Adrenal gland (tissue), 12 donors: ENCODE data around the gene DCPS. TPM values are rescaled to one million over a fixed set of nuclear protein-coding genes. Genes with fewer than 3 reads are reported as not detected.

ENCODE experiments used
- DNase-seq, 7 donors: peaks; one replicate each; pipeline ENCODE4 v3.0.0-alpha.2; 2019 to 2020
- H3K27ac ChIP-seq, 5 donors: fragments of 200-600 bp; sonication (generic) in 4 of 5; 1 replicate in 3 of 5; 2 replicates in 2 of 5; pipeline versions ENCODE4 v1.5.1 to v1.8.0; 2016 to 2020; ENCODE audit warnings: mild to moderate bottlenecking in 1 of 5
- H3K27me3 ChIP-seq: fragments of 200-600 bp; 2 replicates; pipeline ENCODE4 v1.8.0; 2021
- H3K36me3 ChIP-seq, 2 donors: fragments of 200-600 bp; replicated peaks in 1 of 2; 1 replicate in 1 of 2; 2 replicates in 1 of 2; pipeline versions ENCODE4 v1.5.1 to v1.8.0; 2018 to 2022
- H3K4me1 ChIP-seq, 2 donors: fragments of 200-600 bp; replicated peaks in 1 of 2; 1 replicate in 1 of 2; 2 replicates in 1 of 2; pipeline versions ENCODE4 v1.5.1 to v1.8.0; 2018 to 2021
- H3K4me3 ChIP-seq, 4 donors: fragments of 200-600 bp; sonication (generic) in 3 of 4; one replicate each; pipeline ENCODE4 v1.5.1; 2016 to 2018
- H3K9me3 ChIP-seq, 3 donors: fragments of 200-600 bp; sonication (generic) in 1 of 3; replicated peaks in 1 of 3; 1 replicate in 2 of 3; 2 replicates in 1 of 3; pipeline versions ENCODE4 v1.5.1 to v1.8.0; 2016 to 2021
- POLR2A ChIP-seq, 2 donors: fragments of 450-650 bp; IDR thresholded peaks; one replicate each; pipeline ENCODE4 v1.6.1; 2017; ENCODE audit warnings: antibody characterized with exemption in 2 of 2, mild to moderate bottlenecking in 2 of 2, moderate library complexity in 1 of 2
- WGBS, 4 donors: extraction: QIAGEN DNeasy Blood & Tissue Kit in 2 of 4; methylation state at CpG; one replicate each; pipeline versions ENCODE4 v1.1.5 to v1.1.7; 2013 to 2017; 5-methylcytosine and 5-hydroxymethylcytosine counted together
- intact Hi-C, 2 donors: fragments of 100-400 bp; cut with DNase I; formaldehyde crosslinking; loops; one replicate each; pipeline versions ENCODE4 v1.14.1 to v1.15.0; 2022 to 2023
- polyA plus RNA-seq, 3 donors: library from polyadenylated mRNA; stranded (reverse); fragments of 200-250 nt in 2 of 3; fragments of 350-450 nt in 1 of 3; fragmentation: Illumina TruSeq in 1 of 3; extraction: RNeasy Lipid Tissue Mini Kit (QIAGEN cat#74804) in 1 of 3; gene quantifications; one replicate each; pipeline ENCODE4 v1.2.3, GENCODE V29; 2013 to 2014
- total RNA-seq, 9 donors: library from RNA; depleted of rRNA in 4 of 9; stranded (reverse); fragments of >200 nt in 4 of 9; fragments of 120-200 nt in 1 of 9; fragmentation: NEBNext Ultra II Directional in 1 of 9; extraction: Animal tissue kit (Norgen Biotek cat#: 25700) in 1 of 9; gene quantifications; one replicate each; pipeline versions ENCODE4 v1.1.0 to v1.2.4, GENCODE V29; 2013 to 2023
- TF ChIP-seq, protein P1 (sequence below), 6 experiments: fragments of 450-650 bp in 4 of 6; fragments of 200-600 bp in 2 of 6; sonication (generic) in 1 of 6; IDR thresholded peaks; 1 replicate in 5 of 6; 2 replicates in 1 of 6; pipeline versions ENCODE4 v1.5.1 to v1.8.0; 2016 to 2021; ENCODE audit warnings: antibody characterized with exemption in 6 of 6, mild to moderate bottlenecking in 2 of 6, moderate library complexity in 1 of 6
- donor health status: healthy with polysubstance abuse.
- donor health status: Bipolar disorder and iron deficiency.
- donor health status: DM: yes; HTN: yes; CAD: no.
- donor health status: DM: no; HTN: no; CAD: no.
- donor health status: DM: no; HTN: no; CAD: no.
- donor health status: DM: yes; HTN: yes; CAD: no.

The DCPS gene
- total and polyA plus RNA-seq, 12 donors: 8.3 to 45.5 (median 18.9) TPM

DNA sequence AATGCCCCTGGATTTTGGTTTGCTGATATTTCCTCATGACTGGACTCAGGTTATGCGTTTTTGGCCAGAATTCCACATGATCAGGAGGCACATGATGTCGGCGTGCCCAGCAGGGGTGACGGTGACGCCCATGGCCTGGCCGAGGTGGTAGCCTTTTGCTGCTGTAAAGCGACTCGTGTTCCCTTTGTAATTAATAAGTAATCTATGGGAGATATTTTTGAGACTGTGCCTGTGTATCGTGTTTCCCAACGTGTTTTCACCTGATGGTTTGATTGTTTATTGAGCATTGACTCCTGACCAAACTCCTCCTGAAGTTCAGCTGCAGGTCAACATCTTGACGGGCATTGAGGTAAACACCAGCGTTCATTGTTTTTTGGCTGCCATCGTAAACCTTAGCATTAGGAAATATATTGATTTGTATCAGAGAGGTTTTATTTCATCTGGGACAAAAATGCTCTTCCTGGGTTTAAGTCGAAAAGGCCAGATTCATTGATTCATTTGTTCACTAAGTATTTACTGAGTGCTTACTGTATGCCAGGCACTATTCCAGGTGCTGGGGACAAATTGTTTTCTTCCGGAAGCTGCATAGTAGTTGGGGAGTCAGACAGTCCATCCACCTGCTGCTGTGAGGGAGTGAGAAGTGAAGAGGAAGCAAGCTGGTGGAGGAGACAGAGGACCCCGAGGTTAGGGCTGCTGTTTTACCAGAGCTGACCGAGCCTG is 23.6 kb downstream of the DCPS start:
- Histone ChIP-seq H3K36me3 (no peaks in the 10 kb centered on the region), H3K27me3 (no peaks in the 10 kb centered on the region), H3K9me3 (no peaks in the 10 kb centered on the region), H3K4me3 (no peak overlapping the region), H3K27ac (no peak overlapping the region), H3K4me1 (peaks cover 11 to 19% of the 10 kb centered on the region in 2 donors)
- 91 to 93% (median 92%) methylated on average over 17 of the region's 17 CpGs for WGBS, 4 donors
- peak in 1 of 7 donors; percentile 6 for DNase-seq
- no peak for TF ChIP-seq POLR2A (IDR thresholded peaks at IDR 0.05)
- TF ChIP-seq, protein P1, sequence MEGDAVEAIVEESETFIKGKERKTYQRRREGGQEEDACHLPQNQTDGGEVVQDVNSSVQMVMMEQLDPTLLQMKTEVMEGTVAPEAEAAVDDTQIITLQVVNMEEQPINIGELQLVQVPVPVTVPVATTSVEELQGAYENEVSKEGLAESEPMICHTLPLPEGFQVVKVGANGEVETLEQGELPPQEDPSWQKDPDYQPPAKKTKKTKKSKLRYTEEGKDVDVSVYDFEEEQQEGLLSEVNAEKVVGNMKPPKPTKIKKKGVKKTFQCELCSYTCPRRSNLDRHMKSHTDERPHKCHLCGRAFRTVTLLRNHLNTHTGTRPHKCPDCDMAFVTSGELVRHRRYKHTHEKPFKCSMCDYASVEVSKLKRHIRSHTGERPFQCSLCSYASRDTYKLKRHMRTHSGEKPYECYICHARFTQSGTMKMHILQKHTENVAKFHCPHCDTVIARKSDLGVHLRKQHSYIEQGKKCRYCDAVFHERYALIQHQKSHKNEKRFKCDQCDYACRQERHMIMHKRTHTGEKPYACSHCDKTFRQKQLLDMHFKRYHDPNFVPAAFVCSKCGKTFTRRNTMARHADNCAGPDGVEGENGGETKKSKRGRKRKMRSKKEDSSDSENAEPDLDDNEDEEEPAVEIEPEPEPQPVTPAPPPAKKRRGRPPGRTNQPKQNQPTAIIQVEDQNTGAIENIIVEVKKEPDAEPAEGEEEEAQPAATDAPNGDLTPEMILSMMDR (IDR thresholded peaks at IDR 0.05): no peak
- intact Hi-C loops: no loop called here

DNA sequence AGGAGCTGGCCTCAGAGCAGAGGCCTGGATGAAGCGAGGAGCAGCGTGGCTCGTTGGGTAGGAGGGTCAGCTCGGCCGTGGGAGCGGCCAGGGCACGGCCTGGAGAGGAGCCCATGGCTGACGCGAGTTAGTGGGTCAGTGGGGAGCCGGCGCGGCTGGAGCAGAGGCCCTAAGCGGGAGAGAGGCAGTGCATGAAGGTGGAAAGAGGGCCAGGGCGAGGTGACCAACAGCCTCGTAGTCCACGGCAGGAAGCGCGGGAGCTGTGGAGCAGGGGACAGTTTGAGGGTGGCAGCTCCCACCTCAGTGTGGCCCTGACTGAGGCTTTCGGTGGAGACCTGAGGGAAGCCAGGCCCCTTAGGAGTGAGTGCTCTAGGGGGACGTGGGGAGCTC is 24.1 kb downstream of the DCPS start:
- Histone ChIP-seq H3K9me3 (no peaks in the 10 kb centered on the region), H3K27ac (no peak overlapping the region), H3K36me3 (no peaks in the 10 kb centered on the region), H3K4me3 (no peak overlapping the region), H3K4me1 (peaks cover 14 to 18% of the 10 kb centered on the region in 2 donors), H3K27me3 (no peaks in the 10 kb centered on the region)
- WGBS, 4 donors: 90 to 93% (median 92%) methylated on average over 19 to 20 of the region's 20 CpGs
- intact Hi-C loops: no loop called here
- DNase-seq: no peak
- TF ChIP-seq, protein P1 (IDR thresholded peaks at IDR 0.05): no peak
- no peak for TF ChIP-seq POLR2A (IDR thresholded peaks at IDR 0.05)

DNA sequence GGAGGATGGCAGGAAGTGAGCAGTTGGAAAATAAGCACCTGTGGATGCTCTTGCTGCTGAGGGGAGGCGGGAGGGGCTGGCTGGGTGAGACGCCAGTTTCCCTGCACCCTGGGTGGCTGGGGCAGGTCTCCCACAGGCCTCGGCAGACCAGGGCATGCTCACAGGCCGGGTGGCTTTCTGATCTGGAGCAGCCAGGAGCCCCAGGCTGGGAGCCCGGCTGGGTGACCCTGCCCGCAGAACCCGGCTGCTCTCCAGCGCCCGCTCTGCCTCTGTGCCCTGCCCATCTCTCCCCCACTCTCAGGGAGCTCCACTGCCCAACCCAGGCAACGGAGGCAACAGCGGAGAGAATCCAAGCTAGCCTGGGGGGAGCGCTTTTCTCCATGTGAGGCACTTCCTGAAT is 24.6 kb downstream of the DCPS start:
- 91 to 100% (median 94%) methylated on average over 4 to 12 of the region's 12 CpGs for WGBS, 4 donors
- no peaks in the 10 kb centered on the region for H3K36me3 ChIP-seq
- TF ChIP-seq, protein P1 (IDR thresholded peaks at IDR 0.05): no peak
- no peak for TF ChIP-seq POLR2A (IDR thresholded peaks at IDR 0.05)
- no peaks in the 10 kb centered on the region for H3K27me3 ChIP-seq
- no peak overlapping the region for H3K27ac ChIP-seq
- intact Hi-C loops: no loop called here
- H3K9me3 ChIP-seq: no peaks in the 10 kb centered on the region
- H3K4me1 ChIP-seq: peaks cover 12 to 13% of the 10 kb centered on the region in 2 donors
- no peak overlapping the region for H3K4me3 ChIP-seq
- DNase-seq: peak in 1 of 7 donors; percentile 4

DNA sequence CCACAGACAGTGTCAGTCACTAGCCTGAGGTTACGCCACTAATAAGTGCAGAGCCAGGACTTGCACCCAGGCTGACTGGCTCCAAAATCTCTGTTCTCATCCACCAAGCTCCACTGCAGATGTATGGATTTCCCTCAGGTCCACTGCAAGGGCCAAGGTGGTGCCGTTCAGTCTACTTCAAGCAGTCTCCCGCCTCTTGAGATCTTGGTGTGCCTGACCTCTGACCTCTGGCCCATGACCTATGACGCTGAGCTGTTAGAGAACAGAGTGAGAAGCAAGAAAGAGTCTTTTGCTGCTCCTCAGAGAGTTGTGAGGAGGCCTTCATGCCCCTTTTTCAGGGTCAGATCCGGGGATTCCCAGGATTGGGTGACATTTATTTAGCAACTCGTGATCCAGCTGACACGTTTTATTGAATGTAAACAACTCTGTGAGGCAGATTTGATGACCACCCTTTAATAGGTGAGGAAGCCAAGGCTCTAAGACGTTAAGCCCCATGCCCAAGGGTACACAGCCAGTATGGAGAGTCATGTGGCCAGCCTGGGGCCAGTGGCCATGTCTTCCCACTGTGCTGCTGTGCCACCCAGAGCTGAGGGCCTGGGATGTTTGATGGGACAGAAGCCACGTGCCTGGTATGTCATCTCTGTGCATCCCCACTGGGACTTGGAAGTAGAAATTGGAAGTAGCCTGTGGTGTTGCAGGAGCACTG is 25.2 kb downstream of the DCPS start:
- Histone ChIP-seq H3K4me3 (no peak overlapping the region), H3K27ac (peak overlapping the region in 1 of 5 donors; percentile 2), H3K36me3 (no peaks in the 10 kb centered on the region), H3K4me1 (peaks cover 10 to 13% of the 10 kb centered on the region in 2 donors), H3K9me3 (no peaks in the 10 kb centered on the region), H3K27me3 (no peaks in the 10 kb centered on the region)
- peak in 1 of 7 donors; percentile 14 for DNase-seq
- 73 to 81% (median 76%) methylated on average over 9 of the region's 9 CpGs for WGBS, 4 donors
- TF ChIP-seq, protein P1 (IDR thresholded peaks at IDR 0.05): no peak
- no peak for TF ChIP-seq POLR2A (IDR thresholded peaks at IDR 0.05)
- intact Hi-C loops: no loop called here
